Heart left ventricle (tissue), 16 donors: ENCODE data around the gene HPSE2. TPM values are rescaled to one million over a fixed set of nuclear protein-coding genes. Genes with fewer than 3 reads are reported as not detected.

Experiments
- ATAC-seq, 4 donors: fragments of 200-7000 bp; cut with Tn5 transposase; one replicate each; pipeline ENCODE4 v1.9.1; 2020 to 2022; ENCODE audit warnings: moderate library complexity in 4 of 4, mild to moderate bottlenecking in 3 of 4, moderate number of reproducible peaks in 1 of 4
- DNase-seq, 5 donors: peaks; one replicate each; pipeline ENCODE4 v3.0.0-alpha.2; 2020
- H3K27ac ChIP-seq, 12 donors: fragments of 200-600 bp; sonication (generic) in 4 of 12; one replicate each; pipeline versions ENCODE4 v1.5.0 to v1.8.0; 2016 to 2022; ENCODE audit warnings: mild to moderate bottlenecking in 2 of 12
- H3K27me3 ChIP-seq, 9 donors: fragments of 200-600 bp; sonication (generic) in 2 of 9; one replicate each; pipeline versions ENCODE4 v1.5.1 to v1.8.0; 2016 to 2022; ENCODE audit warnings: mild to moderate bottlenecking in 3 of 9
- H3K36me3 ChIP-seq, 9 donors: fragments of 200-600 bp; sonication (generic) in 2 of 9; one replicate each; pipeline versions ENCODE4 v1.5.0 to v1.8.0; 2018 to 2022; ENCODE audit warnings: mild to moderate bottlenecking in 2 of 9
- H3K4me1 ChIP-seq, 12 donors: fragments of 200-600 bp; sonication (generic) in 4 of 12; one replicate each; pipeline versions ENCODE4 v1.5.0 to v1.8.0; 2016 to 2022; ENCODE audit warnings: mild to moderate bottlenecking in 3 of 12
- H3K4me3 ChIP-seq, 12 donors: fragments of 200-600 bp; sonication (generic) in 4 of 12; one replicate each; pipeline versions ENCODE4 v1.5.0 to v1.8.0; 2017 to 2022; ENCODE audit warnings: mild to moderate bottlenecking in 9 of 12, moderate library complexity in 4 of 12
- H3K9me3 ChIP-seq, 12 donors: fragments of 200-600 bp; sonication (generic) in 4 of 12; one replicate each; pipeline versions ENCODE4 v1.5.0 to v1.8.0; 2016 to 2022; ENCODE audit warnings: mild to moderate bottlenecking in 1 of 12
- CTCF ChIP-seq, 12 donors: fragments of 200-600 bp; sonication (generic) in 4 of 12; IDR thresholded peaks; one replicate each; pipeline versions ENCODE4 v1.5.0 to v1.8.0; 2018 to 2022; ENCODE audit warnings: antibody characterized with exemption in 12 of 12, mild to moderate bottlenecking in 5 of 12
- POLR2A ChIP-seq, 2 donors: fragments of 450-650 bp; IDR thresholded peaks; one replicate each; pipeline ENCODE4 v1.6.1; 2017; ENCODE audit warnings: antibody characterized with exemption in 2 of 2, mild to moderate bottlenecking in 2 of 2, moderate library complexity in 2 of 2
- WGBS, 4 donors: extraction: QIAGEN DNeasy Blood & Tissue Kit in 2 of 4; methylation state at CpG; one replicate each; pipeline versions ENCODE4 v1.1.5 to v1.1.7; 2013 to 2018; 5-methylcytosine and 5-hydroxymethylcytosine counted together
- intact Hi-C, 10 donors: fragments of 100-400 bp; cut with DNase I; formaldehyde crosslinking; loops; one replicate each; pipeline versions ENCODE4 v1.11.1 to v1.14.2; 2022
- polyA plus RNA-seq, 2 donors: library from polyadenylated mRNA; stranded (reverse); fragments of 200-250 nt; gene quantifications; one replicate each; pipeline ENCODE4 v1.2.3, GENCODE V29; 2013
- total RNA-seq, 9 donors: library from RNA; depleted of rRNA in 2 of 9; stranded (reverse); fragments of >200 nt in 2 of 9; fragmentation: NEBNext Ultra II Directional in 3 of 9; extraction: Animal tissue kit (Norgen Biotek cat#: 25700) in 3 of 9; gene quantifications; one replicate each; pipeline versions ENCODE4 v1.1.0 to v1.2.4, GENCODE V29; 2016 to 2023
- donor health status: ischemic (EF 13 %, LVEDD 7.1; RV severe dilation, severe dysfunction).
- donor health status: healthy with polysubstance abuse.
- donor health status: DM: no; HTN: yes; CAD: no.
- donor health status: DM: no; HTN: no; CAD: no.
- donor health status: ischemic (EF 25% LVEDD 6.9; RV normal size, moderate dysfunction).
- donor health status: ischemic (EF 25% LVEDD 5.7; RV mildly dilated, moderate dysfunction).
- donor health status: healthy.
- donor health status: DM: yes; HTN: yes; CAD: no.
- donor health status: ischemic (EF 35%, LVEDD 5.7; RV mildly dilated, moderate dysfunction).
- donor health status: nonischemic (EF 11% LVEDD 7.7; RV severe dilation, severe dysfunction).
- donor health status: DM: yes; HTN: yes; CAD: no.
- donor health status: PGD.
- donor health status: ischemic (EF 29% LVEDD 5.4; RV normal size, mild dysfunction).
- donor health status: nonischemic (EF 23%, LVEDD 6.1; RV moderate dilation, normal function).

HPSE2 gene
- total and polyA plus RNA-seq, 11 donors = 0.06 to 0.18 (median 0.12) TPM; not detected in 3

GRCh38 chr10:98425511-98426352, 809.9 kb downstream of the HPSE2 start:
- peaks cover 0 to 94% (median 57%) of the 10 kb centered on the region in 9 donors for H3K36me3 ChIP-seq
- peak in 2 of 5 donors; percentile 24 to 52 for DNase-seq
- intact Hi-C loops = loop anchor here in 2 of 10 donors (2.0 to 10.0 kb wide), 2 partner anchors 41 to 749 kb away; no protein-coding TSS in a partner anchor
- TF ChIP-seq CTCF (IDR thresholded peaks at IDR 0.05) = peak; percentile 58 to 78 (median 66)
- no peak for TF ChIP-seq POLR2A (IDR thresholded peaks at IDR 0.05)
- H3K4me1 ChIP-seq = peaks cover 0 to 8% (median under 1%) of the 10 kb centered on the region in 12 donors
- no peaks in the 10 kb centered on the region for H3K27me3 ChIP-seq
- H3K9me3 ChIP-seq = no peaks in the 10 kb centered on the region
- 87 to 90% (median 89%) methylated on average over 21 of the region's 21 CpGs for WGBS, 4 donors
- peak; percentile 28 to 58 (median 54) for ATAC-seq
- no peak overlapping the region for H3K27ac ChIP-seq
- no peak overlapping the region for H3K4me3 ChIP-seq

GRCh38 chr10:98424295-98425254, 811.1 kb downstream of the HPSE2 start:
- Histone ChIP-seq H3K4me3 (no peak overlapping the region), H3K4me1 (peaks cover 0 to 8% (median 0%) of the 10 kb centered on the region in 12 donors), H3K9me3 (no peaks in the 10 kb centered on the region), H3K27me3 (no peaks in the 10 kb centered on the region), H3K27ac (no peak overlapping the region), H3K36me3 (peaks cover 0 to 94% (median 56%) of the 10 kb centered on the region in 9 donors)
- WGBS, 4 donors = 87 to 91% (median 89%) methylated on average over 20 to 23 of the region's 23 CpGs
- TF ChIP-seq CTCF (IDR thresholded peaks at IDR 0.05) (no peak), POLR2A (IDR thresholded peaks at IDR 0.05) (no peak)
- ATAC-seq (no peak), DNase-seq (peak in 1 of 5 donors; percentile 14)
- intact Hi-C loops = loop anchor here in 2 of 10 donors (2.0 to 10.0 kb wide), 2 partner anchors 42 to 750 kb away; no protein-coding TSS in a partner anchor

GRCh38 chr10:98423691-98424120, 811.9 kb downstream of the HPSE2 start:
- peak in 5 of 12 donors; percentile 21 to 34 (median 23) for TF ChIP-seq CTCF (IDR thresholded peaks at IDR 0.05)
- no peak for TF ChIP-seq POLR2A (IDR thresholded peaks at IDR 0.05)
- 79 to 87% (median 86%) methylated on average over 2 to 9 of the region's 9 CpGs for WGBS, 4 donors
- DNase-seq = peak in 2 of 5 donors; percentile 20
- H3K36me3 ChIP-seq = peaks cover 0 to 94% (median 56%) of the 10 kb centered on the region in 9 donors
- peak in 2 of 4 donors; percentile 19 to 37 for ATAC-seq
- H3K4me3 ChIP-seq = no peak overlapping the region
- intact Hi-C loops = loop anchor here in 2 of 10 donors (2.0 to 10.0 kb wide), 2 partner anchors 43 to 751 kb away; no protein-coding TSS in a partner anchor
- H3K27me3 ChIP-seq = no peaks in the 10 kb centered on the region
- peaks cover 0 to 8% (median 0%) of the 10 kb centered on the region in 12 donors for H3K4me1 ChIP-seq
- H3K9me3 ChIP-seq = no peaks in the 10 kb centered on the region
- H3K27ac ChIP-seq = no peak overlapping the region
